Peyer's patch (tissue), 4 donors: ENCODE measurements around the gene IRX5. TPM values are rescaled to one million over a fixed set of nuclear protein-coding genes. Genes with fewer than 3 reads are reported as not detected.

Experiments
- DNase-seq, 3 donors: peaks; one replicate each; pipeline ENCODE4 v3.0.0-alpha.2; 2017 to 2019
- H3K27ac ChIP-seq, 4 donors: fragments of 200-600 bp; sonication (generic); one replicate each; pipeline ENCODE4 v1.5.1; 2016 to 2019
- H3K27me3 ChIP-seq, 2 donors: fragments of 200-600 bp; sonication (generic); one replicate each; pipeline ENCODE4 v1.5.1; 2019
- H3K36me3 ChIP-seq, 3 donors: fragments of 200-600 bp; sonication (generic); one replicate each; pipeline ENCODE4 v1.5.1; 2016 to 2019
- H3K4me1 ChIP-seq, 4 donors: fragments of 200-600 bp; sonication (generic); one replicate each; pipeline ENCODE4 v1.5.1; 2016 to 2019
- H3K4me3 ChIP-seq, 4 donors: fragments of 200-600 bp; sonication (generic); 1 replicate in 3 of 4; 2 replicates in 1 of 4; pipeline ENCODE4 v1.5.1; 2016 to 2019; ENCODE audit warnings: mild to moderate bottlenecking in 1 of 4
- H3K9me3 ChIP-seq, 4 donors: fragments of 200-600 bp; sonication (generic); one replicate each; pipeline ENCODE4 v1.5.1; 2016 to 2019; ENCODE audit warnings: mild to moderate bottlenecking in 1 of 4
- POLR2A ChIP-seq, 2 donors: fragments of 450-650 bp; IDR thresholded peaks; one replicate each; pipeline ENCODE4 v1.5.1; 2017; ENCODE audit warnings: antibody characterized with exemption in 2 of 2, mild to moderate bottlenecking in 2 of 2, moderate library complexity in 2 of 2
- total RNA-seq, 4 donors: library from RNA; depleted of rRNA; stranded (reverse); fragments of >200 nt; gene quantifications; one replicate each; pipeline ENCODE4 v1.1.0, GENCODE V29; 2016
- TF ChIP-seq, protein P1 (sequence below), 6 experiments: fragments of 450-650 bp in 4 of 6; fragments of 200-600 bp in 2 of 6; sonication (generic) in 1 of 6; IDR thresholded peaks; one replicate each; pipeline ENCODE4 v1.5.1; 2017 to 2019; ENCODE audit warnings: antibody characterized with exemption in 6 of 6, mild to moderate bottlenecking in 3 of 6, moderate library complexity in 1 of 6

IRX5 gene
- total RNA-seq, 4 donors from 2014 or later = not detected

DNA sequence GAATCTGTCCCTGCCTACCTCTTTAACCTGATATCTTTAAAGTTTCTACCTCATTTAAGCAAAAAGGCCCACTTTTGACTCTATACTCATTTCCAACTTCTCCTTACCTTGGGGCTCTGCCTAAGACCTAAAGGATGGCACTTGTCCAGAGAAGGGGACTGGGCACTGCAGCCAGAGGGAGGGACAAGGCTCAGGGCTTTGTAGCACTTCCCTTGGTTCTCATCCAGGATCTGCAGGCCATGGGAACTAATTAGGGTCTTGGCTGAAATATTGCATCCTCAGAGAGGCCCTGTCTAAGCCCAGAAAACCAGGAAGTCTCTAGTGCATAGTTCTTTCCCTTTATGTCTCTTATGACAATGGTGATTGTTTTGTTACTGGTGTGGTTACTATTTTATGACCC, 37.3 kb downstream of the IRX5 start:
- no peaks in the 10 kb centered on the region for H3K4me1 ChIP-seq
- H3K4me3 ChIP-seq = no peak overlapping the region
- H3K9me3 ChIP-seq = no peaks in the 10 kb centered on the region
- TF ChIP-seq POLR2A (IDR thresholded peaks at IDR 0.05) = no peak
- TF ChIP-seq, protein P1, sequence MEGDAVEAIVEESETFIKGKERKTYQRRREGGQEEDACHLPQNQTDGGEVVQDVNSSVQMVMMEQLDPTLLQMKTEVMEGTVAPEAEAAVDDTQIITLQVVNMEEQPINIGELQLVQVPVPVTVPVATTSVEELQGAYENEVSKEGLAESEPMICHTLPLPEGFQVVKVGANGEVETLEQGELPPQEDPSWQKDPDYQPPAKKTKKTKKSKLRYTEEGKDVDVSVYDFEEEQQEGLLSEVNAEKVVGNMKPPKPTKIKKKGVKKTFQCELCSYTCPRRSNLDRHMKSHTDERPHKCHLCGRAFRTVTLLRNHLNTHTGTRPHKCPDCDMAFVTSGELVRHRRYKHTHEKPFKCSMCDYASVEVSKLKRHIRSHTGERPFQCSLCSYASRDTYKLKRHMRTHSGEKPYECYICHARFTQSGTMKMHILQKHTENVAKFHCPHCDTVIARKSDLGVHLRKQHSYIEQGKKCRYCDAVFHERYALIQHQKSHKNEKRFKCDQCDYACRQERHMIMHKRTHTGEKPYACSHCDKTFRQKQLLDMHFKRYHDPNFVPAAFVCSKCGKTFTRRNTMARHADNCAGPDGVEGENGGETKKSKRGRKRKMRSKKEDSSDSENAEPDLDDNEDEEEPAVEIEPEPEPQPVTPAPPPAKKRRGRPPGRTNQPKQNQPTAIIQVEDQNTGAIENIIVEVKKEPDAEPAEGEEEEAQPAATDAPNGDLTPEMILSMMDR (IDR thresholded peaks at IDR 0.05) = no peak
- no peak overlapping the region for H3K27ac ChIP-seq
- DNase-seq = no peak
- no peaks in the 10 kb centered on the region for H3K27me3 ChIP-seq
- H3K36me3 ChIP-seq = no peaks in the 10 kb centered on the region

DNA sequence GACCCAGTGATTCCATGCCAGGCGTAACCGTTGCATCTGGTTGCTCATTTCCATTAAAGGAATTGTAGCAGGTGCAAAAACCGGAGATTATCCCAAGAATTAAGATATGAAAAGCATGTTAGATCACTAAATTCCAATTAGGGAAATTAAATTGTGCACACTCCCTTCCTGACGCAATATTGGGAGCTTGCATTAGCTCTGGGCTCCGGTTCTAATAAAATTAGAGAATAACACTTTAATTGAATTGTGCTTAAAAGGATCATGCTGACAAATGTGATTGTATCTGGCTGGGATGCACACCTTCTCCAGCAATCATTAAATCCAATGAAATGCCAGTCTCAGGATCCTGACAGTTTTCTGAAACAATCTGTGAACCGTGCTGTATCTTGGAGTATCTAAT, 38.1 kb downstream of the IRX5 start:
- no peaks in the 10 kb centered on the region for H3K9me3 ChIP-seq
- TF ChIP-seq POLR2A (IDR thresholded peaks at IDR 0.05) = no peak
- TF ChIP-seq, protein P1 (IDR thresholded peaks at IDR 0.05) = no peak
- H3K36me3 ChIP-seq = no peaks in the 10 kb centered on the region
- no peak overlapping the region for H3K27ac ChIP-seq
- H3K4me1 ChIP-seq = no peaks in the 10 kb centered on the region
- DNase-seq = no peak
- H3K4me3 ChIP-seq = no peak overlapping the region
- no peaks in the 10 kb centered on the region for H3K27me3 ChIP-seq

DNA sequence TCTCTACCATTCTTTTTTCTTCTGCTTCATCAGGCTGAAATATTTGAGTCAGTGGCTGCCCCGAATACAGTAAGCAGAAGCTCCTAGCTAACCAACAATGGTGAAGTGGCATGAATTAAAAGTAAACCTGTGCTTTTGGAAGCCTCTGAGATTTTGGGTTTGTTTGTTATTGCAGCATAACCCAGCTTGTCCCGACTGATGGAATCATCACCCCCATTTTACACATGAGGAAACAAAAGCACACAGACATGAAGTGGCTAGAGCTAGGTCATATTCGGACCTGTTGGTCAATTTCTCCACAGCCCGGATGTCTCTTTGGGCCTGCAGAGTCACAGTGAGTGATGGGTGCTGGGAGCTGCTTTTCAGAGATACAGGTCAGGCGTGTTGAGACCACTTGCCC, 39.4 kb downstream of the IRX5 start:
- no peak for TF ChIP-seq POLR2A (IDR thresholded peaks at IDR 0.05)
- TF ChIP-seq, protein P1 (IDR thresholded peaks at IDR 0.05) = no peak
- no peaks in the 10 kb centered on the region for H3K36me3 ChIP-seq
- H3K27ac ChIP-seq = no peak overlapping the region
- no peak for DNase-seq
- no peaks in the 10 kb centered on the region for H3K27me3 ChIP-seq
- no peaks in the 10 kb centered on the region for H3K9me3 ChIP-seq
- no peaks in the 10 kb centered on the region for H3K4me1 ChIP-seq
- no peak overlapping the region for H3K4me3 ChIP-seq

DNA sequence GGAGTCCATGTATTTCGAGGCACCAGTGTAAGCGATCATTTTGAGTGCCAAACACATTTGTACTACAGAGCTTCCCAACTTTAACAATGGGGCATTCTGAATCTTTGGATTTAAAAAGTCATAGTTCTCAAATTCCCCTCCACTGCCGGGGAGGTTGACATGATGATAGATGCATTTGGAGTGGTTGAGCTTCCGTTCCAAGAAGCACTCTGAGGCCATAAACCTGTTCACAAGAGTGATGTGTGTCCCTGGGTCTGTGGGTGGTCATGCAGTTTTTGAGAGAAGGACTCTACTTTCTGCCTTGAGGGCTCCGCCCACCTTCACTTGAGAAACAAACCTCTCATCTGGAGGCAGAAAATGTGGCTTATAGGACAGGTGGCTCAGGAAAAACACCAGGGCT, 43.7 kb downstream of the IRX5 start:
- DNase-seq = no peak
- Histone ChIP-seq H3K27ac (no peak overlapping the region), H3K4me1 (no peaks in the 10 kb centered on the region), H3K9me3 (no peaks in the 10 kb centered on the region), H3K27me3 (no peaks in the 10 kb centered on the region), H3K4me3 (no peak overlapping the region), H3K36me3 (no peaks in the 10 kb centered on the region)
- TF ChIP-seq, protein P1 (IDR thresholded peaks at IDR 0.05) = no peak
- TF ChIP-seq POLR2A (IDR thresholded peaks at IDR 0.05) = no peak

DNA sequence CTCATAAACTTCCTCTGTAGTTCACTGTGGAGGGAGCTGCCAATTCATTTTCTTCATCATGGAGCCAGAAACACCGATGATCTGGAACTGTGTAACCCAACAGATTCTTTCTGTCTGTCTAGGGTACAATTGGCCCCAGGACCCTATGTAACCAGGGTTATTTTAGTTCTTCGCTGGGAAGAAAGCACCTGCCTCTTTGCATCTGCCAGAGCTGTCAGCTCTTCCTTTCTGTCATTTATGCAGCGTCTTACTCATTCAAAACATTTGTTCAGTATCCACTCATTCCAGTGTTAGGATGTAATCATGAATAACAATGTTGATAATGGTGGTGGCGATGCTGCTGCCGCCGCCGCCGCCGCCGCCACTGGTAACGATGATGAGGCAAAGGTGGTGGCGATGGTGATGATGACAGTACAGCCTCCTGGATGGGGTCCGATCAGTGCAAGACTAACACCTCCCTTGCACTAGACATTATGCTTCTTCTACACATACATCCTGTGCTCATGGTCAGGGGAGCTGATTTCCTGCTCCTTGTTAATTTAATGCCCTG, 46.1 kb downstream of the IRX5 start:
- H3K27ac ChIP-seq = no peak overlapping the region
- no peaks in the 10 kb centered on the region for H3K27me3 ChIP-seq
- no peak for DNase-seq
- H3K4me1 ChIP-seq = no peaks in the 10 kb centered on the region
- no peaks in the 10 kb centered on the region for H3K9me3 ChIP-seq
- H3K4me3 ChIP-seq = no peak overlapping the region
- H3K36me3 ChIP-seq = no peaks in the 10 kb centered on the region
- TF ChIP-seq, protein P1 (IDR thresholded peaks at IDR 0.05) = no peak
- TF ChIP-seq POLR2A (IDR thresholded peaks at IDR 0.05) = no peak

DNA sequence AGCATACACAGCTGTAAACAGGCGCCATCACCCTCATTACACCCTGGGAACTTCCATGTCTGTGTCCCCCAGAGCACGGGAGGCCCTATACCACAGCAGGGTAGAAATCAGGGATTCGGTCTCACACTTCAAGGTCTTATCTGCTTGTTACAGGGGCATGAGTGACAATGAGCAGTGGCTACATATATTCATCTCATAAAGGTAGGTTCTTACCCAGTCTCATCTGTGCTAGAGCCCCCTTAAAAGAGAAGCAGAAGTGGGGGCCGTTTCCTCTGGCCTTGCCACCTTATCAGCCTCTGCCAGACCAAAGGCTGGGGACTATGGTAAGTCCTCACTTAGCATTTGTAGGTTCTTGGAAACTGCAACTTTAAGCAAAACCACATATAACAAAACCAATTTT, 46.5 kb downstream of the IRX5 start:
- no peaks in the 10 kb centered on the region for H3K27me3 ChIP-seq
- no peak overlapping the region for H3K4me3 ChIP-seq
- H3K9me3 ChIP-seq = no peaks in the 10 kb centered on the region
- DNase-seq = no peak
- no peak overlapping the region for H3K27ac ChIP-seq
- H3K4me1 ChIP-seq = no peaks in the 10 kb centered on the region
- no peaks in the 10 kb centered on the region for H3K36me3 ChIP-seq
- no peak for TF ChIP-seq POLR2A (IDR thresholded peaks at IDR 0.05)
- TF ChIP-seq, protein P1 (IDR thresholded peaks at IDR 0.05) = no peak
